Smooth muscle cell (in vitro differentiated cells): Measurements from ENCODE around the gene TNFRSF18. TPM values are rescaled to one million over a fixed set of nuclear protein-coding genes. Genes with fewer than 3 reads are reported as not detected.

ENCODE experiments used
- DNase-seq: peaks from one replicate; lab custom pipeline; 2025; ENCODE audit not compliant: unreplicated experiment; lab: John Stamatoyannopoulos, UW
- H2AFZ ChIP-seq: fragments of 200-600 bp; sonication (generic); 2 replicates; pipeline ENCODE4 v1.6.0; 2016; ENCODE audit warnings: antibody characterized with exemption, low read depth, mild to moderate bottlenecking
- H3F3A ChIP-seq: fragments of 200-600 bp; sonication (generic); 2 replicates; pipeline ENCODE4 v1.6.0; 2017; ENCODE audit warnings: antibody characterized with exemption, low read depth
- H3K27ac ChIP-seq: fragments of 200-600 bp; sonication (generic); 2 replicates; pipeline ENCODE4 v1.5.1; 2016; ENCODE audit warnings: low read depth, mild to moderate bottlenecking
- H3K27me3 ChIP-seq: fragments of 200-600 bp; sonication (generic); 2 replicates; pipeline ENCODE4 v1.6.1; 2016; ENCODE audit warnings: low read depth, mild to moderate bottlenecking
- H3K36me3 ChIP-seq: fragments of 200-600 bp; sonication (generic); 2 replicates; pipeline ENCODE4 v1.5.1; 2016; ENCODE audit warnings: low read depth
- H3K4me1 ChIP-seq: fragments of 200-600 bp; sonication (generic); 2 replicates; pipeline ENCODE4 v1.5.1; 2016; ENCODE audit warnings: low read depth
- H3K4me2 ChIP-seq: fragments of 200-600 bp; sonication (generic); 2 replicates; pipeline ENCODE4 v1.6.0; 2016; ENCODE audit warnings: mild to moderate bottlenecking
- H3K4me3 ChIP-seq: fragments of 200-600 bp; sonication (generic); 2 replicates; pipeline ENCODE4 v1.5.1; 2016; ENCODE audit warnings: mild to moderate bottlenecking
- H3K79me2 ChIP-seq: fragments of 200-600 bp; sonication (generic); 2 replicates; pipeline ENCODE4 v1.6.0; 2016; ENCODE audit warnings: low read depth, mild to moderate bottlenecking
- H3K9ac ChIP-seq: fragments of 200-600 bp; sonication (generic); 2 replicates; pipeline ENCODE4 v1.6.0; 2016; ENCODE audit warnings: low read depth
- H3K9me3 ChIP-seq: fragments of 200-600 bp; sonication (generic); replicated peaks from 2 replicates; pipeline ENCODE4 v1.5.1; 2016; ENCODE audit warnings: low read depth
- H4K20me1 ChIP-seq: fragments of 200-600 bp; sonication (generic); 2 replicates; pipeline ENCODE4 v1.6.0; 2016; ENCODE audit warnings: low read depth
- CTCF ChIP-seq: fragments of 200-600 bp; sonication (generic); IDR thresholded peaks from 2 replicates; pipeline ENCODE4 v1.5.1; 2017; ENCODE audit warnings: borderline replicate concordance, mild to moderate bottlenecking, antibody characterized with exemption; ENCODE audit not compliant: insufficient read depth, poor library complexity, severe bottlenecking
- WGBS: methylation state at CpG from one replicate; pipeline ENCODE4 v1.1.7; 2016; ENCODE audit warnings: low lambda C conversion rate; 5-methylcytosine and 5-hydroxymethylcytosine counted together
- microRNA counts: library from miRNA; unstranded; fragments of <30 nt; microRNA quantifications from one replicate; lab custom pipeline; 2016
- microRNA-seq: library from miRNA; unstranded; fragments of <30 nt; microRNA quantifications from one replicate; pipeline ENCODE4, GENCODE V29; 2016; ENCODE audit warnings: borderline number of aligned reads
- polyA plus RNA-seq: library from polyadenylated mRNA; unstranded; fragments of >200 nt; fragmentation: Nextera tagmentation; extraction: Ambion mirVana; gene quantifications from 2 replicates; pipeline ENCODE4 v1.2.1, GENCODE V29; 2016
- small RNA-seq: library from RNA; depleted of rRNA; stranded (forward); fragments of <200 nt; gene quantifications from one replicate; pipeline ENCODE3, GENCODE V24; 2014
- total RNA-seq: library from RNA; depleted of rRNA; stranded (reverse); fragments of >200 nt; gene quantifications from 2 replicates; pipeline ENCODE4 v1.2.3, GENCODE V29; 2014

Gene TNFRSF18
- total and polyA plus RNA-seq, 2 experiments from 2014 or later = 4.8 to 12.2 TPM

DNA sequence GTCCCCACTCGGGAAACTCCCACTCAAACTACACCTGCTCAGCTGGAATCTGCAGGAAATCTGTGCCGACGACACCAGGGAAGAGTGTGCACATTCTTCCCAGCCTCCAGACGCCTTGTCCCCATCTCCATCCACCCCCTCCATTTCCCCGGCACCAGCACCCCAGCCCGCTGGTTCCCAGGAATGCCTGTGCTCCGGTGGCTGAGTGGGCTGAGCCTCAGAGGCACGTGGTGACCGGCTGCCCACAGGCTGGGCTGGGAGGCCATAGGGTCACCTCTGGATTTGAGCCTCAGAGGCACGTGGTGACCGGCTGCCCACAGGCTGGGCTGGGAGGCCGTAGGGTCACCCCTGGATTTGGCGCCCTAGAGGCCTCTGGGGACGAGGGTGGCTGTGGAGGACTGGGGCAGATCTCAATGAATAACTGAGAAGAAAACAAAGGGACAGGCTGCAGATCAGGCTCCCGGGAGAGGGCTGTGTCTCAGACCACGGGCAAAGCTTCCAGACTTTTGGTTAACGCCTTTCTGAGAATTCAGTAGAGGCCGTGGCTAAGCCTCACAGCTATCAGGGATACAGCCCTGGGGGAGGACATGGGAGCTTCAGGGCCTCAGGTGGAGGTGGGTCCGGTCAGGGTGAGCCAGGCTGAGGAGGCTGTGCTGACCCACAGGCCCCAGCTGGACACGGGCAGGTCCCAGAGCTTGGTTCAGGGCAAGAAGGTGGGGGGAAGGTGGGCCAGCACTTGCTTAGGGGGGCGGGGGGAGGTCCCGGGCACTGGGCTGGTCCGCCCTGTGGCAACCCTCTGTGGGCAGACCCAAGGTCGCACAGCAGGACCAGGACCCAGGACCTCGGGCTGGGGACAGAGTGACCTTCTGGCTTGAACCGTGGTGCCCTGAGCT, 50.0 kb downstream of the TNFRSF18 start:
- DNase-seq = no peak
- WGBS = 84% methylated on average over 22 of the region's 26 CpGs
- no peak overlapping the region for H3K4me3 ChIP-seq

GRCh38 chr1:1155258-1155657, 51.1 kb downstream of the TNFRSF18 start:
- WGBS = 68% methylated on average over 10 of the region's 10 CpGs

More for the DNA sequence above, 50.0 kb downstream of the TNFRSF18 start:
- Histone ChIP-seq H3K27me3 (no peaks in the 10 kb centered on the region), H3F3A (peaks cover 13% of the 10 kb centered on the region), H4K20me1 (no peaks in the 10 kb centered on the region), H3K9ac (no peak overlapping the region), H3K4me1 (peaks cover 12% of the 10 kb centered on the region), H3K36me3 (no peaks in the 10 kb centered on the region), H3K9me3 (no peaks in the 10 kb centered on the region), H2AFZ (no peak overlapping the region), H3K27ac (no peak overlapping the region), H3K79me2 (no peaks in the 10 kb centered on the region), H3K4me2 (no peak overlapping the region)
- no peak for TF ChIP-seq CTCF

GRCh38 chr1:1153874-1154273, 52.5 kb downstream of the TNFRSF18 start:
- Histone ChIP-seq H3K4me1 (peaks cover 12% of the 10 kb centered on the region), H3K27me3 (no peaks in the 10 kb centered on the region), H3F3A (peaks cover 13% of the 10 kb centered on the region), H3K4me2 (no peak overlapping the region), H3K9me3 (no peaks in the 10 kb centered on the region), H3K9ac (no peak overlapping the region), H3K27ac (no peak overlapping the region), H3K4me3 (no peak overlapping the region), H4K20me1 (no peaks in the 10 kb centered on the region), H3K79me2 (no peaks in the 10 kb centered on the region), H3K36me3 (no peaks in the 10 kb centered on the region), H2AFZ (no peak overlapping the region)
- no peak for DNase-seq
- TF ChIP-seq CTCF = no peak
- 58% methylated on average over 4 of the region's 4 CpGs for WGBS

More at GRCh38 chr1:1155258-1155657, 51.1 kb downstream of the TNFRSF18 start:
- H4K20me1 ChIP-seq = no peaks in the 10 kb centered on the region
- no peaks in the 10 kb centered on the region for H3K36me3 ChIP-seq
- no peaks in the 10 kb centered on the region for H3K9me3 ChIP-seq
- DNase-seq = no peak
- H3K4me2 ChIP-seq = no peak overlapping the region
- peaks cover 13% of the 10 kb centered on the region for H3F3A ChIP-seq
- H3K27ac ChIP-seq = no peak overlapping the region
- H3K4me1 ChIP-seq = peaks cover 12% of the 10 kb centered on the region
- no peaks in the 10 kb centered on the region for H3K79me2 ChIP-seq
- H2AFZ ChIP-seq = no peak overlapping the region
- no peak overlapping the region for H3K9ac ChIP-seq
- no peak for TF ChIP-seq CTCF
- no peaks in the 10 kb centered on the region for H3K27me3 ChIP-seq
- no peak overlapping the region for H3K4me3 ChIP-seq

MicroRNAs encoded within 50 kb of the gene (microRNA counts, 767-probe panel; counts per million panel counts)
- 183 counts per million for microRNA hsa-miR-200a-3p (lab: Ali Mortazavi, UCI)
- 5,952 counts per million, percentile 30 among the panel's probes with 10 or more counts for microRNA hsa-miR-200b-3p (lab: Ali Mortazavi, UCI)
- microRNA hsa-miR-429 (lab: Ali Mortazavi, UCI) = 183 counts per million

Small RNA genes within 50 kb of the gene (microRNA-seq; reads per million reads assigned to microRNA genes)
- 91.2 reads per million, percentile 54 among the genes with 10 or more reads in this experiment for gene MIR200A
- 490 reads per million, percentile 74 among the genes with 10 or more reads in this experiment for gene MIR200B
- gene MIR429 = 112 reads per million, percentile 57 among the genes with 10 or more reads in this experiment

Small RNA genes within 50 kb of the gene (small RNA-seq; reads per million reads assigned to genes)
- gene MIR200A (0.95 reads per million, percentile 29 among the genes with 10 or more reads in this experiment), gene MIR200B (22.5 reads per million, percentile 90 among the genes with 10 or more reads in this experiment), gene MIR429 (1.2 reads per million, percentile 33 among the genes with 10 or more reads in this experiment)

Other genes with a start within 250 kb of the TNFRSF18 start
- 34.5 and 38.9 TPM in 2 replicates for gene NOC2L, start 247.3 kb downstream of the TNFRSF18 start, total RNA-seq
- 64.0 and 76.3 TPM in 2 replicates for gene NOC2L, start 247.3 kb downstream of the TNFRSF18 start, polyA plus RNA-seq
- gene KLHL17, start 246.0 kb downstream of the TNFRSF18 start, total RNA-seq = 10.2 and 12.4 TPM in 2 replicates
- gene KLHL17, start 246.0 kb downstream of the TNFRSF18 start, polyA plus RNA-seq = 29.9 and 32.7 TPM in 2 replicates
- gene PLEKHN1, start 240.1 kb downstream of the TNFRSF18 start, total RNA-seq = 1.9 and 2.6 TPM in 2 replicates
- 5.2 and 9.6 TPM in 2 replicates for gene PLEKHN1, start 240.1 kb downstream of the TNFRSF18 start, polyA plus RNA-seq
- 0.22 TPM in 1 of 2 replicates, not detected in the other for gene PERM1, start 224.5 kb downstream of the TNFRSF18 start, total RNA-seq
- gene PERM1, start 224.5 kb downstream of the TNFRSF18 start, polyA plus RNA-seq = 2.6 and 3.1 TPM in 2 replicates
- 33.8 and 57.0 TPM in 2 replicates for gene HES4, start 206.5 kb downstream of the TNFRSF18 start, total RNA-seq
- 72.0 and 82.1 TPM in 2 replicates for gene HES4, start 206.5 kb downstream of the TNFRSF18 start, polyA plus RNA-seq
- gene ISG15, start 193.1 kb downstream of the TNFRSF18 start, total RNA-seq = 49.1 and 109 TPM in 2 replicates
- 147 and 148 TPM in 2 replicates for gene ISG15, start 193.1 kb downstream of the TNFRSF18 start, polyA plus RNA-seq
- gene AGRN, start 186.5 kb downstream of the TNFRSF18 start, total RNA-seq = 24.7 and 28.9 TPM in 2 replicates
- gene AGRN, start 186.5 kb downstream of the TNFRSF18 start, polyA plus RNA-seq = 17.5 and 31.0 TPM in 2 replicates
- 0.81 and 4.3 TPM in 2 replicates for gene RNF223, start 132.3 kb downstream of the TNFRSF18 start, total RNA-seq
- 1.6 and 1.9 TPM in 2 replicates for gene RNF223, start 132.3 kb downstream of the TNFRSF18 start, polyA plus RNA-seq
- gene C1orf159, start 90.5 kb downstream of the TNFRSF18 start, total RNA-seq = 9.3 and 24.5 TPM in 2 replicates
- gene C1orf159, start 90.5 kb downstream of the TNFRSF18 start, polyA plus RNA-seq = 20.2 and 27.1 TPM in 2 replicates
- not detected in 2 replicates for gene TTLL10, start 32.7 kb downstream of the TNFRSF18 start, total RNA-seq
- 0.45 TPM in 1 of 2 replicates, not detected in the other for gene TTLL10, start 32.7 kb downstream of the TNFRSF18 start, polyA plus RNA-seq
- 0.54 TPM in 1 of 2 replicates, not detected in the other for gene TNFRSF4, start 7.6 kb upstream of the TNFRSF18 start, total RNA-seq
- gene TNFRSF4, start 7.6 kb upstream of the TNFRSF18 start, polyA plus RNA-seq = 0.79 TPM in 1 of 2 replicates, not detected in the other
- gene SDF4, start 25.4 kb upstream of the TNFRSF18 start, total RNA-seq = 75.0 and 94.9 TPM in 2 replicates
- 263 TPM in 2 replicates for gene SDF4, start 25.4 kb upstream of the TNFRSF18 start, polyA plus RNA-seq
- gene B3GALT6, start 25.6 kb upstream of the TNFRSF18 start, total RNA-seq = 12.9 and 15.0 TPM in 2 replicates
- gene B3GALT6, start 25.6 kb upstream of the TNFRSF18 start, polyA plus RNA-seq = 33.2 and 39.3 TPM in 2 replicates
- 1.8 and 1.9 TPM in 2 replicates for gene C1QTNF12, start 40.1 kb upstream of the TNFRSF18 start, total RNA-seq
- 5.4 and 12.3 TPM in 2 replicates for gene C1QTNF12, start 40.1 kb upstream of the TNFRSF18 start, polyA plus RNA-seq
- 20.5 and 30.2 TPM in 2 replicates for gene UBE2J2, start 67.3 kb upstream of the TNFRSF18 start, total RNA-seq
- 72.9 and 84.0 TPM in 2 replicates for gene UBE2J2, start 67.3 kb upstream of the TNFRSF18 start, polyA plus RNA-seq
- gene SCNN1D, start 73.8 kb upstream of the TNFRSF18 start, total RNA-seq = 2.0 and 6.7 TPM in 2 replicates
- 5.0 and 6.9 TPM in 2 replicates for gene SCNN1D, start 73.8 kb upstream of the TNFRSF18 start, polyA plus RNA-seq
- gene ACAP3, start 101.3 kb upstream of the TNFRSF18 start, total RNA-seq = 29.9 and 33.7 TPM in 2 replicates
- gene ACAP3, start 101.3 kb upstream of the TNFRSF18 start, polyA plus RNA-seq = 63.9 and 72.6 TPM in 2 replicates
- 16.7 and 23.6 TPM in 2 replicates for gene PUSL1, start 102.0 kb upstream of the TNFRSF18 start, total RNA-seq
- 31.4 and 34.1 TPM in 2 replicates for gene PUSL1, start 102.0 kb upstream of the TNFRSF18 start, polyA plus RNA-seq
- 48.5 and 49.3 TPM in 2 replicates for gene INTS11, start 118.1 kb upstream of the TNFRSF18 start, total RNA-seq
- gene INTS11, start 118.1 kb upstream of the TNFRSF18 start, polyA plus RNA-seq = 63.1 and 82.1 TPM in 2 replicates
- 13.8 and 16.2 TPM in 2 replicates for gene CPTP, start 118.2 kb upstream of the TNFRSF18 start, total RNA-seq
- gene CPTP, start 118.2 kb upstream of the TNFRSF18 start, polyA plus RNA-seq = 32.5 and 34.3 TPM in 2 replicates
- gene TAS1R3, start 124.7 kb upstream of the TNFRSF18 start, total RNA-seq = 0.18 and 0.36 TPM in 2 replicates
- 0.39 and 0.79 TPM in 2 replicates for gene TAS1R3, start 124.7 kb upstream of the TNFRSF18 start, polyA plus RNA-seq
- 28.5 and 37.8 TPM in 2 replicates for gene DVL1, start 142.8 kb upstream of the TNFRSF18 start, total RNA-seq
- gene DVL1, start 142.8 kb upstream of the TNFRSF18 start, polyA plus RNA-seq = 28.7 and 43.5 TPM in 2 replicates
- gene MXRA8, start 152.0 kb upstream of the TNFRSF18 start, total RNA-seq = 240 and 266 TPM in 2 replicates
- gene MXRA8, start 152.0 kb upstream of the TNFRSF18 start, polyA plus RNA-seq = 473 and 597 TPM in 2 replicates
- 60.1 and 81.8 TPM in 2 replicates for gene AURKAIP1, start 168.6 kb upstream of the TNFRSF18 start, total RNA-seq
- gene AURKAIP1, start 168.6 kb upstream of the TNFRSF18 start, polyA plus RNA-seq = 214 and 245 TPM in 2 replicates
- gene CCNL2, start 192.7 kb upstream of the TNFRSF18 start, total RNA-seq = 172 and 180 TPM in 2 replicates
- gene CCNL2, start 192.7 kb upstream of the TNFRSF18 start, polyA plus RNA-seq = 144 and 226 TPM in 2 replicates
- gene MRPL20, start 200.7 kb upstream of the TNFRSF18 start, total RNA-seq = 99.0 and 99.6 TPM in 2 replicates
- 147 and 161 TPM in 2 replicates for gene MRPL20, start 200.7 kb upstream of the TNFRSF18 start, polyA plus RNA-seq
- gene ANKRD65, start 214.7 kb upstream of the TNFRSF18 start, total RNA-seq = 5.3 and 10.1 TPM in 2 replicates
- gene ANKRD65, start 214.7 kb upstream of the TNFRSF18 start, polyA plus RNA-seq = 6.1 and 30.1 TPM in 2 replicates
- 25.1 and 29.5 TPM in 2 replicates for gene VWA1, start 229.1 kb upstream of the TNFRSF18 start, total RNA-seq
- gene VWA1, start 229.1 kb upstream of the TNFRSF18 start, polyA plus RNA-seq = 79.2 and 156 TPM in 2 replicates
- gene ATAD3C, start 243.1 kb upstream of the TNFRSF18 start, total RNA-seq = 0.09 and 0.40 TPM in 2 replicates
- 0.86 and 2.6 TPM in 2 replicates for gene ATAD3C, start 243.1 kb upstream of the TNFRSF18 start, polyA plus RNA-seq